GM12878 (cell line): Measurements from ENCODE around the gene ID3. TPM values are rescaled to one million over a fixed set of nuclear protein-coding genes. Genes with fewer than 3 reads are reported as not detected.
A peak's percentile ranks its signal among the peaks of the same experiment; 100 is the strongest.

ENCODE experiments used
- ATAC-seq: fragments of 200-7000 bp; cut with Tn5 transposase; 3 replicates; pipeline ENCODE4 v1.9.1; 2020; ENCODE audit warnings: mild to moderate bottlenecking, moderate library complexity
- BruUV-seq: library from RNA; stranded (reverse); fragments of 400-500 nt; replicated peaks from 2 replicates; lab custom pipeline; 2021; lab: Mats Ljungman, UMichigan
- CTCF ChIA-PET: fragments of 300-600 bp; sonication (Branson Sonifier 250); formaldehyde crosslinking; extraction: SDS; loops from one replicate; lab custom pipeline; 2021; ENCODE audit warnings: inconsistent platforms; lab: Yijun Ruan, JAX
- POLR2A ChIA-PET: fragments of 350-600 bp; formaldehyde crosslinking; extraction: SDS; loops from one replicate; lab custom pipeline; 2021; ENCODE audit warnings: inconsistent platforms; lab: Charles Lee
- RAD21 ChIA-PET: fragments of 300-600 bp; sonication (Branson Sonifier 250); formaldehyde crosslinking; loops from one replicate; lab custom pipeline; 2023; ENCODE audit warnings: antibody characterized with exemption; ENCODE audit not compliant: unreplicated experiment; lab: Charles Lee
- SMC1A ChIA-PET: fragments of 300-600 bp; sonication (Branson Sonifier 250); formaldehyde crosslinking; loops from one replicate; lab custom pipeline; 2023; ENCODE audit not compliant: unreplicated experiment, uncharacterized antibody; lab: Charles Lee
- DNase-seq: peaks from one replicate; pipeline ENCODE4 v3.0.0-alpha.2; 2011; ENCODE audit warnings: low read depth, low spot score
- FAIRE-seq: peaks from 3 replicates; lab custom pipeline; 2011; peaks lifted over from hg19 to GRCh38; lab: Jason Lieb, UNC
- H2AFZ ChIP-seq: 2 replicates; pipeline ENCODE4 v1.6.0; 2011; ENCODE audit warnings: low read depth, low read length, control low read depth; ENCODE audit not compliant: control insufficient read depth
- H3K27ac ChIP-seq: 2 replicates; pipeline ENCODE4 v1.5.1; 2011; ENCODE audit warnings: control low read depth; ENCODE audit not compliant: control insufficient read depth, insufficient read depth
- H3K27me3 ChIP-seq, 2 experiments: replicated peaks in 1 of 2; 2 replicates each; pipeline versions ENCODE4 v1.6.0 to v1.6.1; 2011; ENCODE audit warnings: low read length in 1 of 2; ENCODE audit not compliant: control insufficient read depth in 2 of 2, insufficient read depth in 2 of 2
- H3K36me3 ChIP-seq, 2 experiments: 2 replicates each; pipeline ENCODE4 v1.5.1; 2011; ENCODE audit warnings: low read length in 1 of 2; ENCODE audit not compliant: control insufficient read depth in 2 of 2, insufficient read depth in 2 of 2
- H3K4me1 ChIP-seq: 2 replicates; pipeline ENCODE4 v1.6.1; 2011; ENCODE audit warnings: mild to moderate bottlenecking, low read length, moderate library complexity, mixed read lengths; ENCODE audit not compliant: control insufficient read depth, insufficient read depth
- H3K4me2 ChIP-seq: 2 replicates; pipeline ENCODE4 v1.6.0; 2011; ENCODE audit warnings: control low read depth; ENCODE audit not compliant: control insufficient read depth, insufficient read depth
- H3K4me3 ChIP-seq: fragments of 200-600 bp; sonication (generic); 2 replicates; pipeline ENCODE4 v1.5.1; 2016
- H3K79me2 ChIP-seq: 2 replicates; pipeline ENCODE4 v1.6.0; 2011; ENCODE audit warnings: low read length; ENCODE audit not compliant: control insufficient read depth, insufficient read depth
- H3K9ac ChIP-seq: 2 replicates; pipeline ENCODE4 v1.8.0; 2011; ENCODE audit warnings: low read length, control low read depth, mixed read lengths; ENCODE audit not compliant: control insufficient read depth, insufficient read depth
- H3K9me3 ChIP-seq: replicated peaks from 3 replicates; pipeline ENCODE4 v1.5.1; 2011; ENCODE audit warnings: mild to moderate bottlenecking, low read length; ENCODE audit not compliant: control insufficient read depth, insufficient read depth
- H4K20me1 ChIP-seq: 2 replicates; pipeline ENCODE4 v1.6.0; 2011; ENCODE audit not compliant: control insufficient read depth, insufficient read depth
- BACH1 ChIP-seq: fragments of 450-650 bp; IDR thresholded peaks from 2 replicates; pipeline ENCODE4 v1.6.1; 2017; ENCODE audit warnings: mild to moderate bottlenecking, borderline replicate concordance
- BHLHE40 ChIP-seq, 2 experiments: fragments of 450-650 bp in 1 of 2; IDR thresholded peaks; 2 replicates each; pipeline ENCODE4 v1.6.1; 2011 to 2017; ENCODE audit warnings: low read depth in 2 of 2, borderline replicate concordance in 1 of 2, improper control_type of control experiment in 1 of 2, low read length in 1 of 2, mild to moderate bottlenecking in 1 of 2
- GATAD2B ChIP-seq: fragments of 450-650 bp; conservative IDR thresholded peaks from 2 replicates; pipeline ENCODE4 v1.6.1; 2017; ENCODE audit warnings: low read depth, mild to moderate bottlenecking, moderate library complexity
- MXI1 ChIP-seq: fragments of 150-350 bp; IDR thresholded peaks from 2 replicates; pipeline ENCODE4 v1.6.1; 2011; ENCODE audit warnings: low read depth, mild to moderate bottlenecking, inconsistent platforms, low read length, improper control_type of control experiment
- NR2F1 ChIP-seq: fragments of 450-650 bp; conservative IDR thresholded peaks from 2 replicates; pipeline ENCODE4 v1.6.1; 2017; ENCODE audit warnings: mild to moderate bottlenecking
- PAX5 ChIP-seq: IDR thresholded peaks from 2 replicates; pipeline ENCODE4 v1.6.1; 2011; ENCODE audit warnings: low read depth, low read length, borderline replicate concordance
- SREBF2 ChIP-seq: IDR thresholded peaks from 2 replicates; pipeline ENCODE4 v1.6.1; 2012; ENCODE audit warnings: mild to moderate bottlenecking, low read length
- WGBS: methylation state at CpG from one replicate; pipeline ENCODE4 v1.1.6; 2016; ENCODE audit warnings: low lambda C conversion rate; ENCODE audit not compliant: insufficient replicate concordance, insufficient coverage; ENCODE audit errors: missing lambda C conversion rate; 5-methylcytosine and 5-hydroxymethylcytosine counted together
- in situ Hi-C: fragments of 300-500 bp; cut with MboI; formaldehyde crosslinking; loops from 9 replicates; pipeline ENCODE4 v1.14.3; 2018; ENCODE audit warnings: mixed read lengths
- intact Hi-C: fragments of 100-400 bp; cut with micrococcal nuclease; formaldehyde crosslinking; loops from one replicate; pipeline ENCODE4 v1.14.2; 2022; ENCODE audit not compliant: unreplicated experiment
- polyA plus RNA-seq, 11 experiments: library from polyadenylated mRNA; depleted of rRNA in 4 of 11; unstranded in 6 of 11; stranded (reverse) in 5 of 11; fragments of >200 nt; fragmentation: Nextera tagmentation in 4 of 11; fragmentation: Illumina TruSeq in 1 of 11; extraction: Ambion mirVana in 4 of 11; extraction: Trizol in 1 of 11; gene quantifications; 1 replicate in 1 of 11; 2 replicates in 10 of 11; pipeline versions ENCODE4 v1.2.1 to v1.2.3, GENCODE V29; 2011 to 2016; ENCODE audit warnings: inconsistent platforms in 2 of 11, missing spikeins in 2 of 11, low read depth in 1 of 11
- total RNA-seq, 4 experiments: library from RNA; depleted of rRNA in 3 of 4; stranded (reverse); fragments of >200 nt in 3 of 4; fragmentation: Illumina TruSeq in 1 of 4; extraction: Trizol in 1 of 4; gene quantifications; 2 replicates each; pipeline versions ENCODE4 v1.2.1 to v1.2.3, GENCODE V29; 2013 to 2021
- TF ChIP-seq, protein P1 (sequence below): IDR thresholded peaks from 2 replicates; pipeline ENCODE4 v1.6.1; 2011; ENCODE audit warnings: mild to moderate bottlenecking, low read depth, low read length, moderate library complexity; ENCODE audit not compliant: insufficient replicate concordance
- TF ChIP-seq, protein P2 (sequence below): fragments of 450-650 bp; IDR thresholded peaks from 2 replicates; pipeline ENCODE4 v1.6.1; 2016; ENCODE audit warnings: mild to moderate bottlenecking, moderate library complexity, borderline replicate concordance
- TF ChIP-seq, protein P3 (sequence below): IDR thresholded peaks from 2 replicates; pipeline ENCODE4 v1.6.1; 2012; ENCODE audit warnings: low read depth, low read length, improper control_type of control experiment

ID3 gene
- total and polyA plus RNA-seq, 10 of the 15 experiments (the other 5 are each of a cell fraction or from before 2014, with no cell fraction given) = 42.7 to 475 (median 207) TPM

DNA sequence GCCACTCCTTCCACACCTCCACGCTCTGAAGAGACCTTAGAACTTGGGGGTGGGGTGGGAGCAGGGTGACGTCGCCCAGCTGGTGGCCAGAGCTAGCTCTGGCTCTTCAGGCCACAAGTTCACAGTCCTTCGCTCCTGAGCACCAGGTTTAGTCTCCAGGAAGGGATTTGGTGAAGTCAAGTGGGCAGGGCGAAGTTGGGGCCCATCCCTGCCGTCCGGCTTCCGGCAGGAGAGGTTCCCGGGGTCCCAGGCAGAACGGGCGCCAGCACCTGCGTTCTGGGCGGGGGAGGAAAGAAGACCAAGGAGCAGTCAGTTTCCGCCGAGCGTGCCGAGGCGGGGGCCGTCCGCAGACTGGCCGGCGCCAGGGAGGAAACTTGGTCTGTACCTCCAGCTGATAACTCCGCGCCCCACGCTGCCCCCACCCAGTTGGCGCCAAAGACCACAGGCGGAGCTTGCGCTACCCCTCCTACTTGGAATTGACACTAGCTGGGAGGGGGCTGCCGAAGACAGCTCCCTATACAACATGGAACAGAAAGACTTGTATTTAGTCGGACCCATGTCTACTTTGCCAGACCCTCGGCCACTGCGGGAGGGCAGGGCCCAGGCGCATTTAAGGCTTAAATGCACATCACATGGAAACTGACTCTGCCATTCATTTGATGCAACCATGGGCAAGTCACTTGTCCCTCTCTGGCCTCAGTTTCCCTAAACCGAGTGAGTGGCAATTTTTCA is 995 bp downstream of the ID3 start:
- ChIA-PET SMC1A (interaction anchor here (0.9 to 10.6 kb wide), 15 partner anchors 10 to 79 kb away, joined by 3 to 216 read pairs (median 5); no protein-coding TSS in a partner anchor), RAD21 (interaction anchor here (0.7 to 21.6 kb wide), 10 partner anchors 9 to 78 kb away, joined by 3 to 561 read pairs (median 9); no protein-coding TSS in a partner anchor), POLR2A (interaction anchor here (0.6 to 9.2 kb wide), 19 partner anchors 10 to 267 kb away, joined by 3 to 206 read pairs (median 6); partner anchors contain the start of genes E2F2 and HMGCL), CTCF (interaction anchor here (0.8 to 24.4 kb wide), 12 partner anchors 8 to 193 kb away, joined by 3 to 959 read pairs (median 4); no protein-coding TSS in a partner anchor)
- peak overlapping the region; percentile 96 for H3K4me3 ChIP-seq
- peaks cover 19% of the 10 kb centered on the region for H3K79me2 ChIP-seq
- H2AFZ ChIP-seq = no peak overlapping the region; the same call in 1 of the 2 replicates
- peak overlapping the region; percentile 90 for H3K27ac ChIP-seq
- no peaks in the 10 kb centered on the region for H4K20me1 ChIP-seq
- ATAC-seq (peak; percentile 5), FAIRE-seq (no peak), DNase-seq (no peak)
- H3K36me3 ChIP-seq = no peaks in the 10 kb centered on the region
- in situ Hi-C loops = no loop called here
- H3K9me3 ChIP-seq = no peaks in the 10 kb centered on the region
- H3K4me2 ChIP-seq = peak overlapping the region; percentile 92
- H3K27me3 ChIP-seq = no peaks in the 10 kb centered on the region
- intact Hi-C loops = loop anchor here (2.0 to 5.0 kb wide), 2 partner anchors 34 to 42 kb away; no protein-coding TSS in a partner anchor
- BruUV-seq = no TSS peak
- peak overlapping the region; percentile 89 for H3K9ac ChIP-seq
- WGBS = under 1% methylated on average over 34 of the region's 34 CpGs
- peaks cover 53% of the 10 kb centered on the region for H3K4me1 ChIP-seq
- TF ChIP-seq, protein P1, sequence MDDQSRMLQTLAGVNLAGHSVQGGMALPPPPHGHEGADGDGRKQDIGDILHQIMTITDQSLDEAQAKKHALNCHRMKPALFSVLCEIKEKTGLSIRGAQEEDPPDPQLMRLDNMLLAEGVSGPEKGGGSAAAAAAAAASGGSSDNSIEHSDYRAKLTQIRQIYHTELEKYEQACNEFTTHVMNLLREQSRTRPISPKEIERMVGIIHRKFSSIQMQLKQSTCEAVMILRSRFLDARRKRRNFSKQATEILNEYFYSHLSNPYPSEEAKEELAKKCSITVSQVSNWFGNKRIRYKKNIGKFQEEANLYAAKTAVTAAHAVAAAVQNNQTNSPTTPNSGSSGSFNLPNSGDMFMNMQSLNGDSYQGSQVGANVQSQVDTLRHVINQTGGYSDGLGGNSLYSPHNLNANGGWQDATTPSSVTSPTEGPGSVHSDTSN = no peak
- TF ChIP-seq MXI1 = peak; percentile 27; the same call in 1 of the 2 replicates
- TF ChIP-seq GATAD2B = peak; percentile 71; the same call in 1 of the 2 replicates
- peak; percentile 64; the same call in 1 of the 2 replicates for TF ChIP-seq PAX5
- TF ChIP-seq BHLHE40 (IDR thresholded peaks at IDR 0.05; ENCODE audit: borderline replicate concordance in 1 of 2, low read depth in 2 of 2, low read length in 1 of 2) = peak; percentile 39 to 72; a peak in 3 of 4 replicates
- TF ChIP-seq, protein P2, sequence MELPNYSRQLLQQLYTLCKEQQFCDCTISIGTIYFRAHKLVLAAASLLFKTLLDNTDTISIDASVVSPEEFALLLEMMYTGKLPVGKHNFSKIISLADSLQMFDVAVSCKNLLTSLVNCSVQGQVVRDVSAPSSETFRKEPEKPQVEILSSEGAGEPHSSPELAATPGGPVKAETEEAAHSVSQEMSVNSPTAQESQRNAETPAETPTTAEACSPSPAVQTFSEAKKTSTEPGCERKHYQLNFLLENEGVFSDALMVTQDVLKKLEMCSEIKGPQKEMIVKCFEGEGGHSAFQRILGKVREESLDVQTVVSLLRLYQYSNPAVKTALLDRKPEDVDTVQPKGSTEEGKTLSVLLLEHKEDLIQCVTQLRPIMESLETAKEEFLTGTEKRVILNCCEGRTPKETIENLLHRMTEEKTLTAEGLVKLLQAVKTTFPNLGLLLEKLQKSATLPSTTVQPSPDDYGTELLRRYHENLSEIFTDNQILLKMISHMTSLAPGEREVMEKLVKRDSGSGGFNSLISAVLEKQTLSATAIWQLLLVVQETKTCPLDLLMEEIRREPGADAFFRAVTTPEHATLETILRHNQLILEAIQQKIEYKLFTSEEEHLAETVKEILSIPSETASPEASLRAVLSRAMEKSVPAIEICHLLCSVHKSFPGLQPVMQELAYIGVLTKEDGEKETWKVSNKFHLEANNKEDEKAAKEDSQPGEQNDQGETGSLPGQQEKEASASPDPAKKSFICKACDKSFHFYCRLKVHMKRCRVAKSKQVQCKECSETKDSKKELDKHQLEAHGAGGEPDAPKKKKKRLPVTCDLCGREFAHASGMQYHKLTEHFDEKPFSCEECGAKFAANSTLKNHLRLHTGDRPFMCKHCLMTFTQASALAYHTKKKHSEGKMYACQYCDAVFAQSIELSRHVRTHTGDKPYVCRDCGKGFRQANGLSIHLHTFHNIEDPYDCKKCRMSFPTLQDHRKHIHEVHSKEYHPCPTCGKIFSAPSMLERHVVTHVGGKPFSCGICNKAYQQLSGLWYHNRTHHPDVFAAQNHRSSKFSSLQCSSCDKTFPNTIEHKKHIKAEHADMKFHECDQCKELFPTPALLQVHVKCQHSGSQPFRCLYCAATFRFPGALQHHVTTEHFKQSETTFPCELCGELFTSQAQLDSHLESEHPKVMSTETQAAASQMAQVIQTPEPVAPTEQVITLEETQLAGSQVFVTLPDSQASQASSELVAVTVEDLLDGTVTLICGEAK = no peak
- peak; percentile 25; the same call in 1 of the 2 replicates for TF ChIP-seq NR2F1
- no peak for TF ChIP-seq SREBF2
- TF ChIP-seq, protein P3, sequence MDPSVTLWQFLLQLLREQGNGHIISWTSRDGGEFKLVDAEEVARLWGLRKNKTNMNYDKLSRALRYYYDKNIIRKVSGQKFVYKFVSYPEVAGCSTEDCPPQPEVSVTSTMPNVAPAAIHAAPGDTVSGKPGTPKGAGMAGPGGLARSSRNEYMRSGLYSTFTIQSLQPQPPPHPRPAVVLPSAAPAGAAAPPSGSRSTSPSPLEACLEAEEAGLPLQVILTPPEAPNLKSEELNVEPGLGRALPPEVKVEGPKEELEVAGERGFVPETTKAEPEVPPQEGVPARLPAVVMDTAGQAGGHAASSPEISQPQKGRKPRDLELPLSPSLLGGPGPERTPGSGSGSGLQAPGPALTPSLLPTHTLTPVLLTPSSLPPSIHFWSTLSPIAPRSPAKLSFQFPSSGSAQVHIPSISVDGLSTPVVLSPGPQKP = peak; percentile 30; the same call in 1 of the 2 replicates
- TF ChIP-seq BACH1 = peak; percentile 36; the same call in 1 of the 2 replicates
